DND-41 (cell line): ENCODE data around the gene ST3GAL4.

Experiments
- EZH2 ChIP-seq: IDR thresholded peaks from 3 replicates; pipeline ENCODE4 v1.6.1; 2012; ENCODE audit warnings: borderline replicate concordance, low read depth, mild to moderate bottlenecking, moderate library complexity, low read length, inconsistent platforms; ENCODE audit not compliant: severe bottlenecking
- TF ChIP-seq, protein P1 (sequence below): IDR thresholded peaks from 2 replicates; pipeline ENCODE4 v1.5.1; 2012; ENCODE audit warnings: borderline replicate concordance, low read length, moderate library complexity, mild to moderate bottlenecking; ENCODE audit not compliant: poor library complexity, severe bottlenecking; ENCODE audit errors: extremely low read depth

DNA sequence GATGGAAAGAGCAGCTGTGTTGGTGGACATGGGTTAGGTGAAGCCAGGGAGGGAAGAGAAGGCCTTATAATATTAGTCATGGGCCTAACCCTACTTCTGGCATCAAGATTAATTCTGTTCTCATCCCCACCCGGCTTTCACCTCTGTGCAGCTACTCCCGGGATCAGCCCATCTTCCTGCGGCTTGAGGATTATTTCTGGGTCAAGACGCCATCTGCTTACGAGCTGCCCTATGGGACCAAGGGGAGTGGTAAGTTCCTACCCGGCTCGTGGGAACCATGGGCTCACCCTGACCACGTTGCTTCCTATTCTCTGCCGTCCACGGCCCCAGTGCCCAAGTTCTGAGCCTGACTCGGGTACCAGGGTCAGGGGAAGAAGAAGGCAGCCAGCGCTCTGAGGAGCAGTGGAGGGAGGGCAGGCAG, 51.6 kb downstream of the ST3GAL4 start:
- TF ChIP-seq EZH2, result no peak
- TF ChIP-seq, protein P1, sequence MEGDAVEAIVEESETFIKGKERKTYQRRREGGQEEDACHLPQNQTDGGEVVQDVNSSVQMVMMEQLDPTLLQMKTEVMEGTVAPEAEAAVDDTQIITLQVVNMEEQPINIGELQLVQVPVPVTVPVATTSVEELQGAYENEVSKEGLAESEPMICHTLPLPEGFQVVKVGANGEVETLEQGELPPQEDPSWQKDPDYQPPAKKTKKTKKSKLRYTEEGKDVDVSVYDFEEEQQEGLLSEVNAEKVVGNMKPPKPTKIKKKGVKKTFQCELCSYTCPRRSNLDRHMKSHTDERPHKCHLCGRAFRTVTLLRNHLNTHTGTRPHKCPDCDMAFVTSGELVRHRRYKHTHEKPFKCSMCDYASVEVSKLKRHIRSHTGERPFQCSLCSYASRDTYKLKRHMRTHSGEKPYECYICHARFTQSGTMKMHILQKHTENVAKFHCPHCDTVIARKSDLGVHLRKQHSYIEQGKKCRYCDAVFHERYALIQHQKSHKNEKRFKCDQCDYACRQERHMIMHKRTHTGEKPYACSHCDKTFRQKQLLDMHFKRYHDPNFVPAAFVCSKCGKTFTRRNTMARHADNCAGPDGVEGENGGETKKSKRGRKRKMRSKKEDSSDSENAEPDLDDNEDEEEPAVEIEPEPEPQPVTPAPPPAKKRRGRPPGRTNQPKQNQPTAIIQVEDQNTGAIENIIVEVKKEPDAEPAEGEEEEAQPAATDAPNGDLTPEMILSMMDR, result no peak
